Hematopoietic multipotent progenitor cell treated with erythropoietin and hydrocortisone succinate and interleukin-3 and kit ligand, for 8 days (in vitro differentiated cells): ENCODE data around the gene ACADSB.

Experiments
- DNase-seq: peaks from one replicate; pipeline ENCODE4 v3.0.0-alpha.2; 2015

The ACADSB gene

DNA sequence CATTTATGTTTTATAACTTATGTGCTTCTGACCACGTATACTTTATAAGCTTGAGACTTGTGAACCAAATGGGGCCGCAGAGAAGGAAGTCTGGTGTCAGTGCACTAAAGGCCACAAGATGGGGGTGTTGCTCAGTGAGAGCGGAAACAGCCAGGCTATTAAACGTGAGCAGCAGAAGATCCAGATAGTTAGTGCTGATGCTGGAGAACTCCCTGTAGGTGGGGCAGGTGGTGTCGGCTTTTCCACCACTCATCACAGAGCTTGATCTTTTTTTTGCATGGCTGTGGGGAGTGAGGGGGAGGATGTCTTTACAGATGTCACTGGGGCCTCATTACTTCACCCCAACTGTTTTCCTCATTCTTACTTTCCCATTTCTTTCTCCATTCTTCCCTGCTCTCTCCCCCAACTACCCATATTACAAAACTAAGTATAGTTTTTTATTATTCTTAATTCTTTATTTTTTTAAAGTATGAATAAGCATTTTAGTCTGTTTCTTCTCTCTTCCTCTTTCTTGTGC lies 34.7 kb downstream of the ACADSB start:
- peak; percentile 76 for DNase-seq

DNA sequence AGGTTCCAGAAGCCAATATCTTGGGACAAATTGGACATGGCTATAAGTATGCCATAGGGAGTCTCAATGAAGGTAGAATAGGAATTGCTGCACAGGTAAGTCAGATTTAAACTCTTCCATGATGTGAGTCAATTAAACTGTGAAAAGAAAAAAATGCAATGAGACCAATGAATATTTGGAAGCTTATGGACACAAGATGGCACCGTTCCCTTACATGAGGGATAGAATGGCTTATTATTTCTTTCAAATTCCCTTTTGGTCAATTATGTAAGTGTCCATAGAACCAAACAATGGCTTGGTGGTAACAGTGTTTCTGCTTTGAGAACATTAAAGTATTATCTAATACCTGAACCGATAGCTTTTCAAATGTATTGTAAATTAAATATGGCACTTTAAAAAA lies 35.6 kb downstream of the ACADSB start:
- peak; percentile 33 for DNase-seq

DNA sequence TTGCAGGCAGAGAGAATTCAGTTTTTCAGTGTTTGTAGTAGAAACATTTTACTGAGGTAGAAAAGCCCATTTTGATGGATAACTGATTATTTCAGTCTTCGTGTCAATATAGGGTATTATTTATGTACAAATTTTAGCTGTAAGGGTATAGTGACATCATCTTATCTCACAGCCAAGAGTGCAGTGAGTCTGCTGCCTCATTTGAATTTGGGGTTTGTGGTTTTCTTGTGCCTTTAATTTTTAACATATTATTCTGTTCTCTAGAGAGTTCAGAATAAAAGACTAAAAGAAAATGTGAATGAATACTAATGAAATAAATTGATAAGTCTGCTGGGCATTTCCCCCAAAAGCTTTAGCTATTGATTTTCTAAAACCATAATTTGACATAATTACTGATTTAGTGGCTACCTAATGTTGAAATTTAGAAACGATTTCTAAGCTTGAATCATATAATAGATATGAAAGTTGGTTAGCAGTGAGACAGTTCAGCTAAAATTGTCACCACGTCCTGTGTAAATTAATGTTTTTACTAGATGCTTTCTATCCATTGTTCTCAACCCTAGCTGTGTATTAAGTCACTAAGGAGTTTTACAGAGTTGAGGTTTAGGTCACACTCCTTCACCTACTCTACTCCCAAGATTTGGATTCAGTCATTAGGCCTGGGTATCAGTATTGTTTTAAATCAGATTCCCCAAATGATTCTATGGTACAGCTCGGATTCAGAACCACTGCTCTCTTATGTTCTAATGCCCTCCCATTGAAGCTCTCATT lies 37.3 kb downstream of the ACADSB start:
- DNase-seq: no peak

DNA sequence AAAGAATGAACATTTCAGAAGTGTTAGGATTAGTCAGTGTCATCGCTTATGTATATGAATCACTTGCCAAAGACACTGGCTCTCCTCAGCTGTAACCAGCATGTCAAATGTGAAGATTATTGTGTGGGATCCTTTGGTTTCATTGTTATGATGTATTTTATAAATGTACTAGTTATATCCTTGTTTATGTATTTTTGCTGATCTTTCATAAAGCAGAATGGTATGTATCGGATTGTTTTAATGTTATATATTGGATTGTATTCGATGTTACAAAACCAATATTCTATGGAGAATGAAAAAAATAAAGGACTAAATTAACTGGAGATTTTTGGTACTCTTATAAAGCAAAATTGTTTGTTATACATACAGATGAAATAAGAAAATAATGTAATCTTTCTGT lies 49.2 kb downstream of the ACADSB start:
- no peak for DNase-seq

DNA sequence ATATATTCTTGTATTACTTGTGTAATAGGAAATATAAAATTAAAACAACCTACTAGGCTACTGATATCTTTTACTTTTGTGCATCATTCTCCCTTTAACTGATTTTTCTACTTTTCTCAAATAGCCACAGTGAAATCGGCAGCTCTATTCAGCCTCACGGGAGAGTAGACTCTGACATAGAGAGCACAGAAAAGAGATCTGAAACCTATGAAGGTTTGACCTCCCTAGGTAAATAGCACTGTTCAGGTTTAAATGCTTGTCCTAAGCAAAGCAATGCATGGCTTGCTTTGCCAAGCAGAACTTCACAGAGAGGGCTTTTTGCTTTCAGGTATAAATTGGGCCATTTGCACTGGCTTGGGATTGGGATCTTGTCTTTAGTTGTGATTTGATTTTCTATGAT lies 53.1 kb downstream of the ACADSB start:
- DNase-seq: no peak

DNA sequence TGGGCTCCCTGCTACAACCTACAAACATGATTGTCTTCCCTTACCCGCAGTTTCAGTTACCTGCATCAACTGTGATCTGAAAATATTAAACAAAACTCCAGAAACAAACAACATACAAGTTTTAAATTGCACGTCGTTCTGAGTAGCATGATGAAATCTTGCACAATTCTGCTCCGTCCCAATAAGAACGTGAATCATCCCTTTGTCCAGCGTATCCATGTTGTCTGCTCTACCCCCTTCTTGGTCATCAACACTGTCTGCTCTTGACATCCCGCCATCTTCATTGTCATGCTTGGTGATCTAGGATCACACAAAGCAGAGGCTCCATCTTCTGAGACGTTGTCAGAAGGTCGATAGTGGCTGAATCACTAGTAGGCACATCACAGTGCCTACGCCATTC lies 53.9 kb downstream of the ACADSB start:
- no peak for DNase-seq

DNA sequence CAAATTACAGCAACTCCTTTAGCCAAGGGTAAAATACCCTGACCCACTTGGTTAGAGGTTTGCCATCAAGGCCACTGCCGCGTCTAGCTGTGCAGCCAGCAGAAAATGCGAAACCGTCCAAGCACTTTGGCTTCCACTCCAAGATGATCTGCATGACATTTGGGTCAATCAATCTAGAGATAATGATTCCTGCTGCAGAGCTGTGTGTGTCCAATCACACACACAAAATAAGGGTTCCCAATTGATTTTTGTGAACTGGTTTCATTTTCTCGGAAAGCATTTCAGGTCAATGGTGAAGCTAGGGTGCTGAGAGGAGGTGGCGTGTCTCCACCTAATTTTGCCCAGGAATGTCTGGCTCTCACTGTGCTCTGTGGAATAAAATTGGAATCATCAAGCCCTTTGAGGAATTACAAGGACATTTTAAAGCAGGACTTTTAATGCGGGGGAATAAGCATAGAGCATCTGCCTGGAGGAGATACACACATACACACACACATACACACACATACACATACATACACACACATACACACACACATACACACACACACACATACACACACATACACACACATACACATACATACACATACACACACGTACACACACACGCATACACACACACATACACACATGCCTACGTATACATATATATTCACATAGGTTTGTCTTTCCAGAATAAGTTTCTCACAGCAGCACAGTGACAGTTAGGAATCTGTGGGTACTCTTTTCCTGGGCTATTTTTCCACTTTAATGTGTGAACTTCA lies 59.5 kb downstream of the ACADSB start:
- no peak for DNase-seq

DNA sequence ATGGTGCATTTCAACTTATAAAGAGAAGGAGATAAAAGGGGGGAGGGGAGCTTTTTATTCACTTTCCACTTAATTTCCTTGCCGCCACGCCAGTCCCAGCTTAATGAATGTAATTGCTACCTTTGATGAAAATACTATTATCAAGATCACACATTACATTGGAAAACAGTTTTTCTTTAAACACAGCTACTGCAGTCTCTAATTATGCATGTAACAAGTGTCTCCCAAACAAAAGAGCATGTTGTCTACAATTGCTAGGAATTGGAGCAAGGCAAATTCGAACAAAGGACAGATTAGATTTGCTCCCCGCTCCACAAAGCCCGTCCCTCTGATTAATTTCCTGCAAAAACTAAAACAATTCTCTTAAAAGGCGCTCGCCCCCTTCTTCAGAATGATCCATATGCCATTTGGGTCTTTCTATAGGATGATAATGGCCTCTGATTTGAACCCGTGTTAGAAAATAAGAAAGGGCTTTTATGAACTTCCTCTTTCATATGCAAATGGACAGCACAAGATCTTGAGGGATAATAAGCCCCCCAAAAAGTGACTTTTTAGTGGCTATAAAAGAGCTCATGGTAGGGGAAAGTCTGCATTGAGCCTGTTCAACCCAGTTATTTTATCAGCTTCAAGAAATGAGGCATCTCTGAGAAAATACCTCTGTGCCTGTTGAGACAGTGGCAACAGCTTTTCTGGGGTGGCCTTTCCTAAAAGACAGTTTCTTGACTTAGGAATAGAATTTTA lies 60.6 kb downstream of the ACADSB start:
- DNase-seq: no peak

DNA sequence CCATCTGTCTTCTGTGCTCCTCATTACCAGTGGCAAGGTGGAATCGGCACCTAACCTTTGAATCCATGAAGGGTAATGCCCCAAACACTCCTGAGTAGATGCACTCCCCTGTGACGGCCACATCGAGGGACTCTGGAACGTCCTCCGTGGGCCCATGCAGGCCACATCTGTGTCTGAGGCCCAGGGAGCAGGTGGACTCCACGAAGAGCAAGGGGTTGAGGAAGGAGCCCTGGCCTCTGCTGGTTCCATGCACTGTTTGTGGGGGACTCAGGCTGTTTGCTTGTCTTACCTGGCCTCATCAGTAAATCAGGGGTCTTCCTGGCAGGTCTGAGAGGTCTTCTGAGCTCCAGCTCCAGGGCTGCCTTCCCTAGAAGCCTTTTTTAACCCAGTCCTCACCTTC lies 64.4 kb downstream of the ACADSB start:
- no peak for DNase-seq

DNA sequence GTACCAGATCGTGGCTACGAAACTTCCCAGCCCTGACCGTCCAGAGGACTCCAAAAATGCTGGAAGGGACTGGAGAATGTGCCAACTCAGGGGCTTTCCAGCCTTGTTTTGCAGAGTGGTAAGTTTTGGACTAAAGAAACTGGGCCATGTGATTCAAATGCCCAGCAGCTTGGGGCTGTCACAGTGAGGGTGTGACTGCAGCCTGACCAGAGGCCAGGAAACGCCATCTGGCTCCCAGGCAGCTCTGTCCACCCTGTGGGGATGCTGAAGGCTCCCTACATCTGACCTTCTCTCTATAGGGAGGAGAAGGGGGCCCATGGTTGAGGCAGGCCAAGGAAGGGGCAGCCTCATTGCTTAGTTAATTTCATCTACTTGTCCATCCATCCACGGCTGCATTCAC lies 65.4 kb downstream of the ACADSB start:
- DNase-seq: no peak

DNA sequence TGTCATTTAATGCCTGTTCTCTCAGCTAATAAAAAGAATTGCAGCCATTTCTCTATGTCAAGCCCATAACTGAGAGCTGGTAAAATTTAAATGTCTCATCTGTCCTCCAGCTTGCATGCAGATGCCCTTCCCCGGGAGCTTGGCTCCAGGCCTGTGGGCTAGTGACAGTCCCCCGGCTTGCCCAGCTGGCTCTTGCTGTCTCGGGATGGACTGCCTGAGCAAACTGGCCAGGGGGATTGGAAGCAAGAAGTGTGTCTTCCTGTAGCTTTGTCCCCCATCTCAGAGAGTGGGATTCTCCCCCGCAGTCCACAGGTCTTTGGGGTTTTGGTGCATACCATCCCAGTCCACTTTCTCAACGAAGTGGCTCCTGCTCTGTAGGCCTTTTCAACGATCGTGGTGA lies 73.1 kb downstream of the ACADSB start:
- DNase-seq: no peak

DNA sequence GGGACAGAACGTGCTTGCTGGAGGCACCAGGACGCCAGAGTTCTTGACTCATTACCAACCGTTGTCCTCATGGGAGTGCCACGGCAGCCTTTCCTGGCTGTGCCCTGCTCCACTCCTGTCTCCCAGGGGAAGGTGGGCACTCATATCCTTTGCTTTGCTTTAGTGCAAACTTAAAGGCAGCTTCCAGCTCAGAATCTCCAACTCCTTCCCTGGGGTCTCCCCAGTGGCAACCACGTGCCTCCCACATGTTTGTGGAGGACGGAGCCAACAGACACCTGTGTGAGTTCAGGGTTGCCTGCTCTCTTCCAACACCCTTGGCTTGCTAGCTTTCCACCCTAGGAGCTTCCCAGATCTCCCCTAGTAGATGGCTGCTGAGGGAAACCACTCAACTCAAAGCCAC lies 75.0 kb downstream of the ACADSB start:
- no peak for DNase-seq

DNA sequence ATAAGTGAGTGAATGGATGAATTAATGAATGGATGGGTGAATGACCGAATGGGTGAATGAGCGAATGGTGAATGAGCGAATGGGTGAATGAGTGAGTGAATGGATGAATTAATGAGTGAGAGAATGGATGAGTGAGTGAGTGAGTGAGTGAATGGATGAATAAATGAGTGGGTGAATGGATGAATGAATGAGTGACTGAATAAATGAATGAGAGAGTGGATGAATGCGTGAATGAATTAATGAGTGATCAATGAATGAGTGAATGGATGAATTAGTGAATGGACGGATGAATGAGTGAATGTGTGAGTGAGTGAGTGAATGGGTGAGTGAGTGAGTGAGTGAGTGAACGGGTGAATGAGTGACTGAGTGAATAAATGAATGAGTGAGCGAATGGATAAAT lies 77.5 kb downstream of the ACADSB start:
- no peak for DNase-seq

DNA sequence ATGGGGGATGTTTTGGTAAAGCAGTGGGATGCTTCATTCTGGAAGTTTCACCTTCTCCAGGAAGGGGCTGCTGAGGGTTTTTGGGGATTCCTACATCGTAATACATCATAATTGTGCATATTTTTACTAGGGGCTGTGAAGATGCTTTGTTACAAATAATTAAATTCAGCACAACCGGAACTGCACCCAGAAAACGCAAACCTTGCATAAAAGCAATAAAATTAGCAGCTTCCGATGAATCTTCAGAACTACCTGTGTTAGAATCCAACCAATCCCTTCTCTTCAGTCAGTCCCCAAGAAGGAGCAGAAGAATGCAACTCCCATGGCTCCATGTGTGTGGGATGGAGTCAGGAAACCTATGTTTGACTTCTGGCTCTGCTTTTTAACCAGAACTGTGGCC lies 78.5 kb downstream of the ACADSB start:
- no peak for DNase-seq

DNA sequence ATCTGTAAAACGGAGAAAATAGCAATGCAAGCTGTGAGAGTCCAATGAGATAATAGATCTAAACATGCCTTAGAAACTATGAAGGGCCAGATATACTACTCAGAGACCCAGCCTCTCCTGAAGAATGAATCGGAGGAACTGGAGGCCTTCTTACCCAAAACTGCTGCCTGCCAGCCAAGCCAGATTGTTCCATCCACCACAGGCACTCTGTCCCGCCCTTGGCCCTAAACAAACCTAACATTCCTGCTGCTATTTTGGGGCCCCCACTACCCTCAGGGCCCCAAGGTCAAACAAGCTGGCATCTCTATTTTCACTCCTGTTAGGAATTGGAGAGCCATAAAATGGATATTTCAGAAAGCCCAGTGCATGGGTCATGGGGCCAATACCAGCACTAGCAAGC lies 79.0 kb downstream of the ACADSB start:
- no peak for DNase-seq

DNA sequence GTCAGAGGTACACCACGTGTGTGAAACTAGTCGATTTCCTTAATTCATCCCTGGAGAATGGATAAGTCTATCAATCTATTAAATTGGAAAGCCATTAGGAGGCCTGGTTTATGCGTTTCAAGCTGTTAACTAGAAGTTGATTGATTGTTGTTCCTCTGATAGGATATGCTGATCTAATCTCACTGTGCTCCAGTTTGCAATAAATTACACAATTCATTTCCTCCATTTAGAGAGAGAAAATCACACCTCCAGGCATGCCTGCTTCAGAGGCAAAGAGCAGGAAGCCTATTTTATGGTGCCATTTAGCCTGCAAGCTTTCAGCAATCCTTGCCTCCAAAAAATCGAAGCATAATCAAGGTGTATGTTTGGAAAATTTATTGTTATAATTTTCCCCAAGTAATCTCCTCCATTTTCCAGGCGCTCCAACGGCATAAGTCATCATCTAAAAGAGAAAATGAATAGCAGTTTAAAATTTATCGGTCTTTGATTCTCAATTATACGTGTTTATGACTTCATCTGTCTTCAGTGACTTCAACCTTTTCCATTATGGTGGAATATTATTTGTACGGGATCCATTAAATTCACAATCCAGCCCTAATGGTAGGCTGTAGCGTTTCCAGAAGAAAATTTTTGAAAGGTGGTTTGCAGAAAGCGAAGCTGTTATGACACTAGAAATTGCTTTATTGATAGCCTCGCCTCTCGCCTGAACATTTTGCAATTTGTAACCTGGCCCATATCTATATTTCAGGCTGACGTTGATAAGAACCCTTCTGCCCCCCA lies 84.0 kb downstream of the ACADSB start:
- no peak for DNase-seq

DNA sequence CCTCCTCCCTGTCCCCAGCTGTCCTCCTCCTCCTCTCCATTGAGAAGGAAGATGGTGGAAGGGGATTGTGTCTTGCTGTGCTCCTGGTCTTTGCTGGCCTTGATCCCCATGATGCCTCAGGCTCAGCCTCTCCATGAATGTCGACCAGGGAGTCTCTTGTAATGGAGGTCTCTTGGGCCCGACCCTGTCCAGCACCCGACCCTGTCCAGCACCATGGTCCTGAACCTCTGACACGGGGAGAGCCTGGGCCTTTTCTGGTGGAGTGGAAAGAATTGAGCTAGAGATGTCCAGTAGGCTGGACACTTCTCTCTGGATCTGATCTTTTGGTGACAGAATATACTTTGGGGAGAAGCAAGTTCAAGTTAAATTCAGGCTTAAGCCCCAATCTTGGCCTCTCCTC lies 84.7 kb downstream of the ACADSB start:
- DNase-seq: no peak

DNA sequence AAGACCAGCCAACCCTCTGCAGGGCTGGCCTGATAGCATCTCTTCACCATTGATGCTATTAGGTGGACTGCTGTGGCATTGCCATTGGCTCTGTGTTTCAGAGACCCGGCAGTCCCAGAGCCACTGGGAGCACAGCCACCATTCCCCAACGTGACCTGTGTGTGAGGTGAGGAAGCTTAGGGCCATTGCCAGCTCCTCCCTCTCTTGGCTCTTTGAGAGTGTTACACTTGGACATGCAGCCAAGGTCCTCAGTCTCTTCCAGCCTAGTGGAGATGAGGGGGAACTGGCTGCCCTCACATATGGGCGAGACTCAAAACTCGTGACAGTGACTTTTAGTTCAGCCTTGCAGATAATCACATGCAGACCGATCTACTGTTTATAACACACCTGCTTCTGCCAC lies 87.6 kb downstream of the ACADSB start:
- no peak for DNase-seq

DNA sequence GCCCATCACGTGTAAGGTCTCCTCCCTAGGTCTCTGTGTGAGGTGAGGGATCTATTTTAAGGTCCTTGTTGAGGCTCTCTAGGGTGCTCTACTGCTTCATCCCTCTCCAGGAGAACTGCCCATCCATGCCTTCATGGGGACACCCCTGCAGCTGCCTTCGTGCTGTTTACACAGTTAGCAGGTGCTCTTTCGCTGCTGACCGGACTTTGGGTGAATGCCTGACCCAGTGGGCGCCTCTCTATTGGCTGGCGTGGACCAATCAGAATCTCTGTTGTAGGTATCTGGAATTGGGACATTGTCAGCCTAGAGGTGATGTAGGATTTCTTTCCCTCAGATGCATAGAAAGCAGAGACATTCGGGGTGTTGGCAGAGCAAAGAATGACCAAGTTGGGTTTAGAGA lies 88.2 kb downstream of the ACADSB start:
- no peak for DNase-seq

DNA sequence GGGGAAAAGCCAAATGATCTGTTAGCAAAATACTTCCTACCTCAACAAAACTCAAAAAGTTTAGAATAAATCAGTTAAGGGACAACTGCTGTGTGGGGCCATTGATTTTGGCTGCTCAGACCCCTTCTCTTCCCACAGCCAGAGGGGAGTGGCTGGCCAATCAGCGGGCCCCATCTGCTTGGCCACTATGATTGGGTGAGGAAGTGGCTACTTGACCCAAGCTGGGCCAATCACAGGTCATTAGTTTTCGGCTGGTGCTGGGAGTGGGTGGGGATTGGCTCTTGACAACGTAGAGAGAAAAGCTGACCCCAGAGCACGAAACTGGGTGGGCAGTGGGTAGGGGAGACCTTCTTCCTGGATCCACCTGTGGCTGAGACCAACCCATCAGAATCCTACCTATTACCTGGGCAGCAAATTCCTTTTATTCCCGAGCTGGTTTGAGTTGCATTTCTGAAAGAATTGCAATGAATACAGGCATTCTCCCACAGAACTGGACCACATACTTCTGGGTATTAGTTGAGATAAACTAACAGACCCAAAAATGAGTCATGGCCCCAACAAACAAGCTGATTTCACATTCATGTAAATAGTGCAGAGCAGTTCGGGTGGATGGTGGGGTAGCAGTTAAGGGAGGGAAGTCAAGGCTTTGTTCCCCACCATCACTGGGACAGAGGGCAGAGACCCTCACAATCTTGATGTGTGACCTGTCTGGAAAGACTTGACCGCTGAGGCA lies 91.4 kb downstream of the ACADSB start:
- DNase-seq: no peak

DNA sequence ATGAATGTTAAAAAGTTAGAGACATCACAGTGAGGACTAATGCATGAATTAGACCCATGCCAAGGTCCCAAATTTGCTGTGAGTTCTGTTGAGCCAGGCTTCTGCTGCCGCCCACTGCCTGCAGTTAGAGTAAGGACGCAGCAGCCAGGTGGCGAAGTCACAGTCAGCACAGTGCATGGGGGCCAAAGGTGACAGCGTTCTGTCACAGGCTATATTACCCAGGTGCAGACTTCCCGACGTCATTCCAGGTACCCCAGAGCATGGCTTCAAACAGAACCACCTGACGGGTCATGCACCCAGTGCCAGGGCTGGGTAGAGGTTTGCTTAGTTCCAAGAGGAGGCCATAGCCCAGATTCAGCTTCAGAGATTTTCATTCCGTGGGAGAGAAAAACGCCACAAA lies 93.1 kb downstream of the ACADSB start:
- DNase-seq: no peak

DNA sequence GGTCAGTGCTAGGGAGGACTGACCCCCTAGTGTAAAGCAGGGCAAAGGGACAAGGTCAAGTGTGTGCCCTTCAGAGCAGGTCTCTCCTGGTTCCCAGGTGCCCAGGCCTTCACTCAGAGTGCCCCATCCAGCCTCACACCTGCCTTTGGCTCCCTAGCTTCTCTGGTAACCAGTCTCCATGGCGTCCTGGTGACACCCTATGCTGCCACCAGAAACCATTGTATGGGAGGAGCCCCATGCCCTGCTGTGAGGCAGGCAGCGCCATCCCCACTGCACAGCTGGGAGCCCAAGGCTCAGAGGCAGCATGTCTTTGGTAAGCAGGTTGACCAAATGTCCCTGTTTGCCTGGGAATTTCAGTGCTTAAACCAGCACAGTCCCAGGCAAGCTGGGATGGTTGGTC lies 93.9 kb downstream of the ACADSB start:
- no peak for DNase-seq
